Left lung (tissue), 10 donors: ENCODE data around the gene SCIN. TPM values are rescaled to one million over a fixed set of nuclear protein-coding genes. Genes with fewer than 3 reads are reported as not detected.

ENCODE experiments used
- ATAC-seq: fragments of 200-7000 bp; cut with Tn5 transposase; one replicate; pipeline ENCODE4 v1.9.1; 2020; ENCODE audit warnings: moderate library complexity
- DNase-seq, 4 donors: peaks; one replicate each; pipeline ENCODE4 v3.0.0-alpha.2; 2013 to 2020
- H3K27ac ChIP-seq, 2 donors: fragments of 200-600 bp; sonication (generic) in 1 of 2; one replicate each; pipeline versions ENCODE4 v1.5.0 to v1.8.0; 2020 to 2021
- H3K27me3 ChIP-seq, 2 donors: fragments of 200-600 bp; sonication (generic) in 1 of 2; one replicate each; pipeline versions ENCODE4 v1.5.0 to v1.8.0; 2020 to 2021
- H3K36me3 ChIP-seq, 2 donors: fragments of 200-600 bp; sonication (generic) in 1 of 2; one replicate each; pipeline versions ENCODE4 v1.5.0 to v1.8.0; 2020 to 2021
- H3K4me1 ChIP-seq, 2 donors: fragments of 200-600 bp; one replicate each; pipeline ENCODE4 v1.8.0; 2021
- H3K4me3 ChIP-seq, 2 donors: fragments of 200-600 bp; sonication (generic) in 1 of 2; one replicate each; pipeline versions ENCODE4 v1.5.0 to v1.8.0; 2020 to 2021; ENCODE audit warnings: mild to moderate bottlenecking in 1 of 2
- H3K9me3 ChIP-seq, 2 donors: fragments of 200-600 bp; sonication (generic) in 1 of 2; one replicate each; pipeline versions ENCODE4 v1.5.0 to v1.8.0; 2020 to 2021
- CTCF ChIP-seq, 2 donors: fragments of 200-600 bp; sonication (generic) in 1 of 2; IDR thresholded peaks; one replicate each; pipeline versions ENCODE4 v1.5.0 to v1.8.0; 2021; ENCODE audit warnings: antibody characterized with exemption in 2 of 2
- intact Hi-C, 2 donors: fragments of 100-400 bp; cut with DNase I; formaldehyde crosslinking; loops; one replicate each; pipeline versions ENCODE4 v1.11.2 to v1.14.2; 2022
- polyA plus RNA-seq, 6 donors: library from polyadenylated mRNA; unstranded; fragments of 120-200 nt; gene quantifications; one replicate each; pipeline ENCODE4 v1.2.1, GENCODE V29; 2013; ENCODE audit not compliant: insufficient read length in 6 of 6
- total RNA-seq, 2 donors: library from RNA; stranded (reverse); fragmentation: NEBNext Ultra II Directional; extraction: Animal tissue kit (Norgen Biotek cat#: 25700); gene quantifications; one replicate each; pipeline ENCODE4 v1.2.1, GENCODE V29; 2021
- donor health status: DM: no; HTN: yes; CAD: no.
- donor health status: DM: no; HTN: no; CAD: no.

SCIN gene
- total and polyA plus RNA-seq, 8 donors: 3.4 to 13.5 (median 8.0) TPM

- Histone ChIP-seq H3K9me3 (no peaks in the 10 kb centered on the region), H3K4me3 (no peak overlapping the region), H3K27me3 (no peaks in the 10 kb centered on the region), H3K4me1 (peaks cover 0 to 5% of the 10 kb centered on the region in 2 donors), H3K27ac (no peak overlapping the region), H3K36me3 (no peaks in the 10 kb centered on the region)
- intact Hi-C loops: loop anchor here in 1 of 2 donors (10.0 kb wide), 1 partner anchor 626 kb away; no protein-coding TSS in a partner anchor
- DNase-seq (peak in 2 of 4 donors; percentile 15 to 24), ATAC-seq (peak; percentile 79)
- TF ChIP-seq CTCF (IDR thresholded peaks at IDR 0.05): peak; percentile 55 to 56
These were observed 68.4 kb downstream of the SCIN start for GRCh38 chr7:12638851-12639456.

- H3K4me3 ChIP-seq: no peak overlapping the region
- no peaks in the 10 kb centered on the region for H3K27me3 ChIP-seq
- H3K4me1 ChIP-seq: peaks cover 0 to 5% of the 10 kb centered on the region in 2 donors
- H3K36me3 ChIP-seq: no peaks in the 10 kb centered on the region
- no peak overlapping the region for H3K27ac ChIP-seq
- no peak for ATAC-seq
- no peak for TF ChIP-seq CTCF (IDR thresholded peaks at IDR 0.05)
- H3K9me3 ChIP-seq: no peaks in the 10 kb centered on the region
- no peak for DNase-seq
- intact Hi-C loops: no loop called here
These were observed 70.0 kb downstream of the SCIN start for GRCh38 chr7:12640299-12641096.

GRCh38 chr7:12641196-12641595 lies 70.7 kb downstream of the SCIN start:
- Histone ChIP-seq H3K36me3 (no peaks in the 10 kb centered on the region), H3K4me3 (no peak overlapping the region), H3K4me1 (peaks cover 0 to 5% of the 10 kb centered on the region in 2 donors), H3K27ac (no peak overlapping the region), H3K9me3 (no peaks in the 10 kb centered on the region), H3K27me3 (no peaks in the 10 kb centered on the region)
- intact Hi-C loops: no loop called here
- DNase-seq (no peak), ATAC-seq (no peak)
- TF ChIP-seq CTCF (IDR thresholded peaks at IDR 0.05): no peak

GRCh38 chr7:12642508-12642907 lies 72.0 kb downstream of the SCIN start:
- Histone ChIP-seq H3K27ac (no peak overlapping the region), H3K36me3 (no peaks in the 10 kb centered on the region), H3K4me1 (peaks cover 0 to 5% of the 10 kb centered on the region in 2 donors), H3K27me3 (no peaks in the 10 kb centered on the region), H3K9me3 (no peaks in the 10 kb centered on the region), H3K4me3 (no peak overlapping the region)
- intact Hi-C loops: no loop called here
- DNase-seq (no peak), ATAC-seq (no peak)
- no peak for TF ChIP-seq CTCF (IDR thresholded peaks at IDR 0.05)

- no peak overlapping the region for H3K4me3 ChIP-seq
- peaks cover 0 to 1% of the 10 kb centered on the region in 2 donors for H3K4me1 ChIP-seq
- no peaks in the 10 kb centered on the region for H3K36me3 ChIP-seq
- intact Hi-C loops: no loop called here
- H3K27ac ChIP-seq: no peak overlapping the region
- H3K9me3 ChIP-seq: no peaks in the 10 kb centered on the region
- TF ChIP-seq CTCF (IDR thresholded peaks at IDR 0.05): no peak
- ATAC-seq (no peak), DNase-seq (no peak)
- no peaks in the 10 kb centered on the region for H3K27me3 ChIP-seq
These were observed 72.6 kb downstream of the SCIN start for GRCh38 chr7:12643001-12643643.
